Kidney tubule cell (primary cell): ENCODE results near the gene ACTA1.
"Not testable (repeated sequence)": the region's sequence is repeated elsewhere in the genome, so short reads cannot be mapped to it uniquely, and the experiment has no call there.

Experiments
- DNase-seq: peaks from one replicate; pipeline ENCODE4 v3.0.0-alpha.2; 2018; ENCODE audit warnings: low spot score

ACTA1 gene

GRCh38 chr1:229434005-229434640 is at the start of gene ACTA1:
TSS of gene ACTA1 (minus strand) at chr1:229434094. CDS start at chr1:229433115, 979 bp downstream.
- DNase-seq, result no peak

DNA sequence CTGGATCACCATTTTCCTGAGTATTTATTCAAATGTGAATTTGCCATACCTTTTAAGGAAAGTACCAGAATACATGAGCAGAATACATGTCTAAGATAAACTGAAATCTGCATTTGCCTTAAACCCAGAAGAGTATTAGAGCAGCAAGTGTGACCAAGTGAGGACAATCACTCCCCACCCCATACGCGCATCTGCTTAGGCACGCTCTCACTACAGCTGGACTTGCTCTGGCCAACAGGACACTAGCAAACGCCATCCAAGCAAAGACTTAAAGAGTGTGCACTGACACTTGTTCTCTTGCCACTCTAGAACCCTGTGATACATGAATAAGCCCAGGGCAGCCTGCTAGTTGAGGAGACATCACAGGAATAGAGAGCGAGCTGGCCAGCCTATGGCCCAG is 48.6 kb upstream of the ACTA1 start:
- no peak for DNase-seq

DNA sequence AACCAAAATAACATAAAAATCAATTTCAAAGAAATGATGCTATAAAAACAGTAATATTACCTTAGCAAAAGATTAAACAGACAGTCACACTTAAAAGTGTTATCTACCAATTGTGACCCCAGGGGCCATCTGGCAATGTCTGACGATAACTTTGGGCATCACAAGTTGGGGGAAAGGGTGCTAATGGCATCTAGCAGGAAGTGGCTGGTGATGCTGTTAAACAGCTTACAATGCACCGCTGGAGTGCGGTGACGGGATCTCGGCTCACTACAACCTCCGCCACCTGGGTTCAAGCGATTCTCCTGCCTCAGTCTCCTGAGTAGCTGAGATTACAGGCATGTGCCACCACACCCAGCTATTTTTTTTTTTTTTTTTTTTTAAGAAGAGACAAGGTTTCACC is 46.6 kb upstream of the ACTA1 start:
- no peak for DNase-seq

- DNase-seq, result peak; percentile 37
These were observed 45.9 kb upstream of the ACTA1 start for GRCh38 chr1:229479660-229480399.

DNA sequence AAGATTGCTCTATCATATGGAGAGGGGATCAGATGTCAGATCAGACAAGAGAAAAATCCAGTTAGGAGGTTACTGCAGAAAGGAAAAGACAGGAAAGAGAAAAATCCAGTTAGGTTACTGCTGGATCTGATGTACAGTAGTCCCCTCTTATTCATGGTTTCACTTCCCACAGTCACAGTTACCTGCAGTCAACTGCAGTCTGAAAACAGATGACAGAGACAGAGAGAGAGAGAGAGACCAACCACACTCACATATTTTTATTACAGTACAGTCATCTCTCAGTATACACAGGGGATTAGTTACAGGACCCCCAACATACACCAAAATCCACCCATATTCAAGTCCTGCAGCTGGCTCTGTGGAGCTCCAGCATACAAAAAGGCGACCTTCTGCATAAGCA is 45.0 kb upstream of the ACTA1 start:
- no peak for DNase-seq

- not testable (repeated sequence) for DNase-seq
These were observed 42.0 kb upstream of the ACTA1 start for GRCh38 chr1:229475859-229476258.

DNA sequence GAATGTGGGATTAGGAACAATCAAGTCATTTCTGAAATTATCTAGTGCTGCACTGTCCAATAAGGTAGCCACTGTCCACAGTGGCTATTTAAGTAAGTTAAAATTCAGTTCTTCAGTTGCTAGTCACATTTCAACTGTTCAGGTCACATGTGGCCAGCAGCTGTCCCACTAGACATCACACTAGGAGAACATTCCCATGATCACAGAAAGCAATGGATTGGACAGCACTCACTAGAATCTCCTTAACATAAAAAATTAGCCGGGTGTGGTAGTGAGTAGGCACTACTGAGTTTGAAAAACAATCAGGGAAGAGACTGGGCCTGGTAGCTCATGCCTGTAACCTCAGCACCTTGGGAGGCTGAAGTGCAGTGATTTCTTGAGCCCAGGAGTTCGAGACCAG is 40.6 kb upstream of the ACTA1 start:
- DNase-seq, result no peak

DNA sequence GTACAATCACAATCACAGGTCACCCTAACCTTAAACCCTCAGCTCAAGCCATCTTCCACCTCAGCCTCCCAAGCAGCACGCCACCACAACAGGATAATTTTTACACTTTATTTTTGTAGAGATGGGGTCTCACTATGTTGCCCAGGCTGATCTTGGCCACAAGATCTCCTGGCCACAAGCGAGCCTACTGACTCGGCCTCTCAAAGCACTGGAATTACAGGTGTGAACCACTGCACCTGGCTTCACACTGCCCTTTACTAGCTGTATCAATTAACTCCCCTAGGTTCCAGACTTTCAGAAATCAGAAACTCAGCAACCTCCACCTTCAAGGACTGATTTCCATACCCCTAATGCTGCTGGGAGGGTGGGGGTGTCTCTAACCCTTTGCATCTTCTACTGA is 37.3 kb upstream of the ACTA1 start:
- DNase-seq, result no peak

DNA sequence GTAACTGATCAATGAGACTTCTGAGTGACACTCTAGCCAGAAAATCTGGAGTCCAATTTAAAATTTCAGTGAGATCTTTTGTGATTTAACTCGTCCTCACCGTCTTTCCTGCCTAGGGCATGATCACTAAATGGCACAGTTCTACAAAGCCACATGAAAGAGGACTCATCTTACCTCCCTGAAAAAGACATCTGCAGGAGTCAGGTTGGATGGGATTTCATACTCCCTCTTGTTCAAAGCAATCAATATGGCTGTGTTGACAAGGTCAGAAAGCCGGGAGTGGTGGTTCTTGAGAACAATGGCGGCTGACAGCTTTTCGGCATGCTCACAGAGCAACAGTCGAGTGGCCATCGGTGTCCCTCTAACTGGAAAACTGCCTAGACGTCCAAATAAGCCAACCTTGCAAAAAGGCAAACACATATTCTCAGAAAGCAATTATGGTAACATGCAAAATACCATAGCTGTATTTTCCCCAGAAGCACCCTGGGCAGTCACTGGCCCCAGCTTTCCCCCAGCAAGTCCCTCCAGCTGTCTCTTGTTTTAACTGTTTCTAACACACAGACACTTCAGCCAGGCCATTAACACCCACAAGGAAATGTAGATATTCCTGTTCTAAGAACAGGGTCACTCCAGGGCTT is 36.6 kb upstream of the ACTA1 start:
- no peak for DNase-seq

- no peak for DNase-seq
These were observed 33.0 kb upstream of the ACTA1 start for GRCh38 chr1:229466887-229467286.

DNA sequence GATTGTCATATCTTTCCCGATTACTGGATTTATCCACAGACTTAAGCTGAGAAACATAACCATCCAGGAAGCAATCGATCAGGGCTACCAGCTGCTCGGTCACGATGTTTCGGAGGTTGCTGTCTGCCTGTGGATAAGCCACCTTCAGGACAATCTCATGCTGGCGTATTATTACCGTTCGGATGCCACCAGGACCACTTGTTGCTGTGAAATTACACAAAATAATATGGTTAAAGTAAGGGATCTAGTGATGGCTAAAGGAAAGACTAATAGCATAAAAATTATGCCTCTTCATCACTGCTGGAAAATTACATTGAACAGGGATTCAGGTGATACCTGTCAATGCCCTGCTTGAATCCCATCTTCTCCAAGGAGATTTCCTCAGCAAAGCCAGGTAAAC is 30.8 kb upstream of the ACTA1 start:
- DNase-seq, result no peak

DNA sequence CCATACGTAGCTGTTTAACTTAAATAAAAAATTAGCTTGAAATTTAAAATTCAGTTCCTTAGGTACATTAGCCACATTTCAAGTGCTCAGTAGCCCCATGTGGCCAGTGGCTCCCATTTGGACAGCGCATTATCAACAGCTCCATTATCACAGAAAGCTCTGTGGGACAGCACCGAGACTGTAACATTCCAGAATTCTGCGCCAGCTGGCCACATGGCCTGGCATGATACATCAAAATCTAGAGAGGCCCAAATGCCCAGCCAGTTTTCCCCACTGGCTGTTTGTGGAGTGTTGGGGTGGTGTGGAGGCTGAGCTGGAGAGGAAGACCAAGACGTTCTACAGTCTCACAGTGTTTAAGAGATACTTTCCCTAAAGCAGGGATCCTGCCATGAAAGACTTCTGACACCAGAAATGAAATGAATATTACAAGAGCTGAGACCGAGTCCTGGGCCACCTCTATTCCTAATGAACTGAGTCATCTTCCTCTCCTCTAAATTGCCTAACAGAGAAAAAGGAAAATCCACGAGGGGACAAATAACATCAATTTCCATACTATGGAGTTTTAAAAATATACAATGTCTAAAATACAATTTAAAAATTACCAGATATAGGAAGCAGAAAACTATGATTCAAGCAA is 27.3 kb upstream of the ACTA1 start:
- no peak for DNase-seq

GRCh38 chr1:229459815-229460214 is 25.9 kb upstream of the ACTA1 start:
- DNase-seq, result no peak

GRCh38 chr1:229457436-229457835 is 23.5 kb upstream of the ACTA1 start:
- no peak for DNase-seq

DNA sequence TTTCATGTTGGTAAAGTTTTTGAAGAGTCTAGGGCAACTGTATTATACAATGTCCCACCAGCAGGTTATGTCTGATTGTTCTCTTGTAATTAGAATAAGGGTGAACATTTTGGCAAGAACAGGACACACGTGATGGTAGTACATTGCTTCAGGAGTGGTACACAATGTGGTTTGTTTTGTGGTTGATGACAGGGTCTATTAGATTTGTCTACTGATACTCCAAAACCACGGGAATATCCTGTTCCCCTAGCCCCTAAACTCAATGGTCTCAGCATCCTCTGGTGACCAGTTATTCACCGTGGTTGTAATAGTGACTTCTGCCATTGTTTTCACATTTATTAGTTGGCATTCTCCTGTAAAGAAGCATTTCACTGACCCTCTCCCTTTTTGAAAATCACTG is 22.1 kb upstream of the ACTA1 start:
- DNase-seq, result no peak

- no peak for DNase-seq
These were observed 20.2 kb upstream of the ACTA1 start for GRCh38 chr1:229454056-229454455.

GRCh38 chr1:229452956-229453801 is 19.3 kb upstream of the ACTA1 start:
- DNase-seq, result peak; percentile 27

DNA sequence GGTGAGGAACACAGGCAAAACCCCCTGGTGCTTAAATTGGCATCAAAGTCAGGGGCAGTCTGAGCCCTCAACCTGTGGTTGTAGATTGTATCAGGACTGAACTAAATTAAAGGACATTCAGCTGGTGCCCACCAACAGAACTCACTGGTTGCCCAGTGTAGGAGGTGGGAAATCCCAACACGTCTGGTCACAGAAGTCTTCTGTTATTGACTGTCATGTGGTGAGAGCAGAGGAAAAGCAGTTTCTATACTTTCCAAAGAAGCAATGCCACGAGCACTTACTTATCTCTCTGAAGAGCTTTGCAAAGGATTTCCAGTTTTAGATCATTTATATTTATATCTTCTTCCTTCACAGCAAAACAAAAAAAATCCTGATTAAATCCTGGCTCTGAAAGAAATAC is 15.0 kb upstream of the ACTA1 start:
- no peak for DNase-seq

GRCh38 chr1:229448354-229448753 is 14.5 kb upstream of the ACTA1 start:
- no peak for DNase-seq

GRCh38 chr1:229447809-229448252 is 13.9 kb upstream of the ACTA1 start:
- no peak for DNase-seq

DNA sequence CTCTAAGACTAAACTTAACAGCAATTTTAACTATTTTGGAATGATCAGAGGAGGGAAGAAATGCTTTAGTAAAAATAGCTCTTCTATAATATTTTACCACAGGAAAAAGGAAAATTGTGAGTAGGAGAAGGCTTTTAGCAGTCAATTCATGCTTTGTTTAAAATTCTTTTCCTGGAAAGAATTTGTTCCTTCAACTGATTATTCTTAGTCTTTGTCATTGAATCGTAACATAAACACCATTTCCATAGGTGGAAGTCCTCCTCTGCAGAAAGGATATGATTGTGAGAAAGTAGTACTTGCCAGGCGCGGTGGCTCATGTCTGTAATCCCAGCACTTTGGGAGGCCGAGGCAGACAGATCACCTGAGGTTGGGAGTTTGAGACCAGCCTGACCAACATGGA is 11.9 kb upstream of the ACTA1 start:
- DNase-seq, result no peak
